ENCODE measurements around the gene GIPC3. TPM values are rescaled to one million over a fixed set of nuclear protein-coding genes. Genes with fewer than 3 reads are reported as not detected.

Gene GIPC3
- total and polyA plus RNA-seq, 2 experiments from 2014 or later = 0.48 to 0.59 TPM

- TF ChIP-seq ETS1 (IDR thresholded peaks at IDR 0.05) = no peak
Measured at GRCh38 chr19:3620145-3620816, 35.0 kb downstream of the GIPC3 start (continued).

- ATAC-seq (no peak), DNase-seq (ENCODE audit: low spot score) (no peak)
- Mint-ChIP-seq H3K4me1 (peaks cover 11% of the 10 kb centered on the region), H3K27me3 (ENCODE audit: insufficient read depth, low read depth, poor library complexity) (peaks cover 9% of the 10 kb centered on the region), H3K27ac (no peak overlapping the region), H3K4me3 (no peak overlapping the region), H3K36me3 (ENCODE audit: low read depth) (peaks cover 16% of the 10 kb centered on the region), H3K9me3 (no peaks in the 10 kb centered on the region)
- H3K27ac ChIP-seq (ENCODE audit: low read depth) = no peak overlapping the region
- H3K4me2 ChIP-seq = no peak overlapping the region
- no peaks in the 10 kb centered on the region for H3K36me3 ChIP-seq (ENCODE audit: insufficient read depth)
- peaks cover 19% of the 10 kb centered on the region for H3K79me2 ChIP-seq (replicated peaks; ENCODE audit: insufficient read depth)
- H4K20me1 ChIP-seq (replicated peaks; ENCODE audit: insufficient read depth) = peaks cover 19% of the 10 kb centered on the region
- no peaks in the 10 kb centered on the region for H3K9me2 ChIP-seq (ENCODE audit: insufficient read depth)
- no peak overlapping the region for H2AFZ ChIP-seq
- H3K4me1 ChIP-seq (ENCODE audit: insufficient read depth) = peaks cover 9% of the 10 kb centered on the region; the same call in 1 of the 2 replicates
- TF ChIP-seq CTCF (conservative IDR thresholded peaks at IDR 0.05; ENCODE audit: low read depth in 2 of 2) = no peak
- TF ChIP-seq NANOG (IDR thresholded peaks at IDR 0.05; ENCODE audit: borderline replicate concordance) = no peak
- TF ChIP-seq STAT1 (IDR thresholded peaks at IDR 0.05; ENCODE audit: unreplicated experiment) = no peak
- TF ChIP-seq ZNF114 (CRISPR knock-in tag; IDR thresholded peaks at IDR 0.05) = no peak
- no peak for TF ChIP-seq CREB1 (CRISPR knock-in tag; IDR thresholded peaks at IDR 0.05; ENCODE audit: low read depth)
- no peak for TF ChIP-seq EZH2phosphoT487 (IDR thresholded peaks at IDR 0.05; ENCODE audit: unreplicated experiment)
- TF ChIP-seq ETS1 (IDR thresholded peaks at IDR 0.05) = no peak
- H3K27me3 ChIP-seq (ENCODE audit: insufficient read depth) = no peaks in the 10 kb centered on the region
- H3K4me3 ChIP-seq = no peak overlapping the region
- H3F3A ChIP-seq (replicated peaks; ENCODE audit: low read depth) = 0 out of 2 replicates have a peak, but pooled peaks cover 4% of the 10 kb centered on the region
Measured at GRCh38 chr19:3620817-3621547, 35.7 kb downstream of the GIPC3 start.

GRCh38 chr19:3621689-3622088 lies 36.4 kb downstream of the GIPC3 start:
- H3K36me3 Mint-ChIP-seq (ENCODE audit: low read depth) = peaks cover 16% of the 10 kb centered on the region
- no peaks in the 10 kb centered on the region for H3K36me3 ChIP-seq (ENCODE audit: insufficient read depth)
- H3K27ac Mint-ChIP-seq = no peak overlapping the region
- no peak for DNase-seq (ENCODE audit: low spot score)
- no peak for ATAC-seq
- no peaks in the 10 kb centered on the region for H3K27me3 ChIP-seq (ENCODE audit: insufficient read depth)
- H3K4me3 Mint-ChIP-seq = no peak overlapping the region
- H3K27ac ChIP-seq (ENCODE audit: low read depth) = no peak overlapping the region
- peaks cover 23% of the 10 kb centered on the region for H3K79me2 ChIP-seq (replicated peaks; ENCODE audit: insufficient read depth)
- H2AFZ ChIP-seq = no peak overlapping the region
- peaks cover 13% of the 10 kb centered on the region for H3K4me1 Mint-ChIP-seq
- peaks cover 13% of the 10 kb centered on the region for H3K27me3 Mint-ChIP-seq (ENCODE audit: insufficient read depth, low read depth, poor library complexity)
- H3K4me2 ChIP-seq = no peak overlapping the region
- no peaks in the 10 kb centered on the region for H3K9me2 ChIP-seq (ENCODE audit: insufficient read depth)
- H3F3A ChIP-seq (replicated peaks; ENCODE audit: low read depth) = 0 out of 2 replicates have a peak, but pooled peaks cover 4% of the 10 kb centered on the region
- H4K20me1 ChIP-seq (replicated peaks; ENCODE audit: insufficient read depth) = peaks cover 21% of the 10 kb centered on the region
- no peak overlapping the region for H3K4me3 ChIP-seq
- peaks cover 9% of the 10 kb centered on the region; the same call in 1 of the 2 replicates for H3K4me1 ChIP-seq (ENCODE audit: insufficient read depth)
- no peaks in the 10 kb centered on the region for H3K9me3 Mint-ChIP-seq
- TF ChIP-seq EZH2 (IDR thresholded peaks at IDR 0.05; ENCODE audit: low read depth, unreplicated experiment) = no peak
- TF ChIP-seq EZH2phosphoT487 (IDR thresholded peaks at IDR 0.05; ENCODE audit: unreplicated experiment) = no peak
- TF ChIP-seq JUNB (IDR thresholded peaks at IDR 0.05; ENCODE audit: unreplicated experiment) = no peak
- TF ChIP-seq ZNF331 (CRISPR knock-in tag; IDR thresholded peaks at IDR 0.05; ENCODE audit: low read depth) = no peak
- TF ChIP-seq ZNF114 (CRISPR knock-in tag; IDR thresholded peaks at IDR 0.05) = no peak
- TF ChIP-seq NANOG (IDR thresholded peaks at IDR 0.05; ENCODE audit: borderline replicate concordance) = no peak
